Adipocyte (in vitro differentiated cells): ENCODE results near the gene LITAFD.

Source experiments
- DNase-seq: peaks from one replicate; pipeline ENCODE4 v3.0.0-alpha.2; 2015; ENCODE audit warnings: low read depth
- H3K27me3 ChIP-seq: replicated peaks from 2 replicates; pipeline ENCODE4 v1.7.0; 2013; ENCODE audit warnings: mild to moderate bottlenecking, low read length, moderate library complexity; ENCODE audit not compliant: control insufficient read depth, insufficient read depth
- H3K36me3 ChIP-seq: 2 replicates; pipeline ENCODE4 v1.7.0; 2013; ENCODE audit warnings: low read length, mild to moderate bottlenecking, moderate library complexity; ENCODE audit not compliant: control insufficient read depth, insufficient read depth, severe bottlenecking
- H3K4me1 ChIP-seq: 2 replicates; pipeline ENCODE4 v1.7.0; 2013; ENCODE audit warnings: mild to moderate bottlenecking, low read length, moderate library complexity; ENCODE audit not compliant: control insufficient read depth, insufficient read depth
- H3K4me3 ChIP-seq: 2 replicates; pipeline ENCODE4 v1.7.0; 2013; ENCODE audit warnings: mild to moderate bottlenecking, low read length, moderate library complexity
- H3K9ac ChIP-seq: 2 replicates; pipeline ENCODE4 v1.7.0; 2013; ENCODE audit warnings: mild to moderate bottlenecking, low read length, moderate library complexity
- H3K9me3 ChIP-seq: 2 replicates; pipeline ENCODE4 v1.7.0; 2013; ENCODE audit warnings: mild to moderate bottlenecking, low read length, moderate library complexity; ENCODE audit not compliant: control insufficient read depth

LITAFD gene

DNA sequence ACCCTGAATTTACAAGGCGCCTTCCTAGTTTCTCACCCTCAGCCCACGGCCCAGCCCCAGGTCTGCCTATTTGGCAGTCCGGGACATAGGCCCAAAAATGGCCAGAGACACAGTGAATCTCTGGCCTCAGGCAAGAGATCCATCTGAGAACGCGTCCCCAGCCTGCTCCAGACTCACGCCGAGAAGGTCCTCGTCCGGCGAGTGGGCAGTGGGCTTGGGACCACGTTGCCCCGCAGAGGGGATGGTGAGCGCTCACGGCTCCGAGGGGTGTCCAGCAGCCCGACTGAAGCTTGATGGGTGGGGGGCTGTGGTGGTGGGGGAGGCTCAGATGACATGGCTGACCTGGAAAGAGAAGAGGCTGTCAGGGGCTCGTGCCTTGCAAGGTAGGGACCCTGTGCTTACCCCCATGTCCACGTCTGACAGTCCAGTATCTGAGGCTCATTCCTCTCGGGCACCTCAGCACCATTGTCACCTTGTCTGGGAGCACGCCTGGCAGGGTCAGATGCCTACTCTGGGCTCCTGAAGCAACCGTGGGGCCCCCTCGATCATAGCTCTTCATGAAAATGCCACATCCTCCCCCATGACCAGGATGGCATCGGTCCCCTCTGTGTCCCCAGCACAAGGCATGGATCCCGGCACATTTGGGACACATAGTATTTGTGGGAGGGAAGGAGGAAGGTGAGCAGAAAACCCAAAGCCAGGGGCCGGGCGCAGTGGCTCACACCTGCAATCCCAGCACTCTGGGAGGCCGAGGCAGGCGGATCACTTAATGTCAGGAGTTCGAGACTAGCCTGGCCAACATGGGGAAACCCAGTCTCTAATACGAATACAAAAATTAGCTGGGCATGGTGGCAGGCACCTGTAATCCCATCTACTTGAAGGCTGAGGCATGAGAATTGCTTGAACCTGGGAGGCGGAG lies 22.9 kb upstream of the LITAFD start:
- Histone ChIP-seq H3K27me3 (no peaks in the 10 kb centered on the region), H3K36me3 (peaks cover 40% of the 10 kb centered on the region), H3K4me3 (no peak overlapping the region), H3K9ac (peak overlapping the region; percentile 74), H3K9me3 (no peaks in the 10 kb centered on the region), H3K4me1 (peaks cover 47% of the 10 kb centered on the region)
- DNase-seq = no peak

DNA sequence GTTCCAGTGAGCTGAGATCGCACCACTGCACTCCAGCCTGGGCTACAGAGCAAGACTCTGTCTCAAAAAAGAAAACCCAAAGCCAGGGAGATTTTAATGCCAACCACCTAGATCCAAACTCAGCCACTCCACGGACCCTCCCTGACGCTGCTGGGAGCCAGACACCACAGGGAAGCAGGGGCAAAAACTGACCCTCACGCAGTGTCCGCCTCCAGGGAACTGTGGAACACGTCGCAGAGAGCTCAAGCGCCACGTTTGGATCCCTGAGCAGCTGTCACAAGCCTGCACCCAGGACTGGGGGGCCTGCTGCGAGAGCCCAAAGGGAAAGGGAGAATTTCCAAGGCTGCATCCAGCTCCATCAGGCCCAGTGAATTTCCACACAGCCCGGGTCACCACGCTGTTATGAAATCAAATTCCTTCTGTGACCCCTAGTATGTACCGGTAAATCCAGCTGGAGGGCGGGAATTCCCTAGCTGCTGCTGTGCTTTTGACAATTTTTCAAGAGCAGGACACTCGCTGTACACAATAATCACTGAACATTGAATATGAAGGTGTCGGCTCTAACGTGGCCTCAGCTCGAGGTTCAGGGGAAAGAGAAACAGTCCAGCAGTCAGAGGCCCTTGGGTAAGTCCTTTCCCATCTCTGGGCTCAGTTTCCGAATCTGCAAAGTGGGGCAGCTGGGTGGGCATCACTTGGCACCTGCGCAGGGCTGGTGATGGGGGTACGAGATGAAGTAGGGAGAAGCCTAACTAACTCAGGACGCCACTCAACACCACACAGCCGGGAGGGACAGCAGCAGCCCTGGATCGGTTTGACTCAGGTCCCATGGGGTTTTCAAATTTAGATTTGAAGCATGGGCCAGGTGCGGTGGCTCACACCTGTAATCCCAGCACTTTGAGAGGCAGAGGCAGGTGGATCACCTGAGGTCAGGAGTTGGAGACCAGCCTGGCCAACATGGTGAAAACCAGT lies 22.0 kb upstream of the LITAFD start:
- H3K9ac ChIP-seq = peak overlapping the region; percentile 74
- peaks cover 33% of the 10 kb centered on the region for H3K36me3 ChIP-seq
- no peaks in the 10 kb centered on the region for H3K27me3 ChIP-seq
- peaks cover 54% of the 10 kb centered on the region for H3K4me1 ChIP-seq
- no peaks in the 10 kb centered on the region for H3K9me3 ChIP-seq
- H3K4me3 ChIP-seq = peak overlapping the region; percentile 50
- DNase-seq = peak; percentile 66

DNA sequence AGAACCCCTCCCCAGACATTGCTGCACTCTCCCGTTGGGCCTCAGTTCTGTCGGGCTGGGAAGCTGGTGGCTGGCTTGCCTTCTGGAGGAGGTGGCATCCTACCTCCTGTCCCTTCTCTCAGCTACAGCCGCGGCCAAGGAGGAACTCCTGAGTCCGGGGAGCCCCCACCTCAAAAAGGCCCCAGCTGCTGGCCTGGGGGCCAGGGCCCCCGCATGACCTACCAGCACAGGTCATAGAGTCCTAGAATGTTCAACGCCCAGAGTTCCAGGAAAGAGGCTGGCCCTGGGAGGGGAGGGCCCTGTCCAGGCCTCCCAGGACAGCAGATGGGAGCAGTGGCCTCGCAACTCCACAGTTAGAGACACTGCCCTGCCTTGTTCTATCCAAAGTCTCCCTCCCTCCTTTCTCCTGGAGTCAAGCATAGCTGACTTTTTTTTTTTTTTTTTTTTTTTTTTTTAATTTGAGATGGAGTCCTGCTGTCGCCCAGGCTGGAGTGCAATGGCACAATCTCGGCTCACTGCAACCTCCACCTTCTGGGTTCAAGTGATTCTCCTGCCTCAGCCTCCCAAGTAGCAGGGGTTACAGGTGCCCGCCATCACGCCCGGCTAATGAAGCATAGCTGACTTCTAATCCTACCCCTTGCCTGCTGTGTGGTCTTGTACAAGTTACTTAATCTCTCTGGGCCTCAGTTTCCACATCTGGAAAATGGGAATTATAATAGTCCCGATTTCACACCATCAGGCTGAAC lies 20.4 kb upstream of the LITAFD start:
- no peak for DNase-seq

DNA sequence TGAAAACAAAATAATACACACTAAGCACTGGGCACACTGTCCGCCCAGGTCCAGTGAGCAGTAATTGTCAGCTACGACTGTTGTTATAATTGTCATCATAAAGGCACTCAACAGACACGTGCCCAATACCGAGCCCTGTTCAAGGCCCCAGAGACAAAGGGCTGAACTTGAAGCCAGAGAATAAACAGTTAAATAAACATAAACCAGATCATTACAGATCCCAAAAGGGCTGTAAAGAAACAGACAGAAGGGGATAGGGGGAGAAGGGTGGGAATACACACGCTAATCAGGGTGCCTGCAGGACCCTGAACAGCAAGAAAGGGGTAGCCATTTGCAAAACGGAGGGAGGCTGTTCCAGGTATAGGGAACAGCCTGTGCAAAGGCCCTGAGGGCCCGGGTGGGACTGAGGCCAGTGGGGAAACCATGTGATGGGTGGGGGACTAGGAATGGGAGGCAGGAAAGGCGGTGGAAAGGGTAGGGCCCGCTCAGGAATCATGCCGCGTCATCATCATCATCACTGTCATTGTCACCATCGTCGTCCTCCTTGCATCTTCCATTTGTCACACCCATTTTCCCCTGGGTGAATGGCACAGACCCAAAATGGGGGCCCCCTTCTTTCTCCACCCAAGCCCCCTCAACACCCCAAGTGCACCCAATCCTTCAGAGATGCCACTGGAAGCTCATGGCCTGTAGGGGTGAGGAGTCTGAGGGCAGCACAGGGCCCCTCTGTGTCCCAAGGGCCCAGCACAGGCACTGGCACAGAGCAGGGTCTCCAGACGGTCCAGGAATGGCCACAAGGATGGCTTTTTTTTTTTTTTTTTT lies 19.6 kb upstream of the LITAFD start:
- no peaks in the 10 kb centered on the region for H3K9me3 ChIP-seq
- H3K36me3 ChIP-seq = peaks cover 15% of the 10 kb centered on the region
- peak overlapping the region; percentile 43 for H3K9ac ChIP-seq
- no peak overlapping the region for H3K4me3 ChIP-seq
- DNase-seq = no peak
- no peaks in the 10 kb centered on the region for H3K27me3 ChIP-seq
- H3K4me1 ChIP-seq = peaks cover 67% of the 10 kb centered on the region

More for the DNA sequence above, 20.4 kb upstream of the LITAFD start:
- peak overlapping the region; percentile 37 for H3K4me3 ChIP-seq
- no peaks in the 10 kb centered on the region for H3K9me3 ChIP-seq
- peaks cover 17% of the 10 kb centered on the region for H3K36me3 ChIP-seq
- peaks cover 59% of the 10 kb centered on the region for H3K4me1 ChIP-seq
- H3K27me3 ChIP-seq = no peaks in the 10 kb centered on the region
- H3K9ac ChIP-seq = peak overlapping the region; percentile 43

DNA sequence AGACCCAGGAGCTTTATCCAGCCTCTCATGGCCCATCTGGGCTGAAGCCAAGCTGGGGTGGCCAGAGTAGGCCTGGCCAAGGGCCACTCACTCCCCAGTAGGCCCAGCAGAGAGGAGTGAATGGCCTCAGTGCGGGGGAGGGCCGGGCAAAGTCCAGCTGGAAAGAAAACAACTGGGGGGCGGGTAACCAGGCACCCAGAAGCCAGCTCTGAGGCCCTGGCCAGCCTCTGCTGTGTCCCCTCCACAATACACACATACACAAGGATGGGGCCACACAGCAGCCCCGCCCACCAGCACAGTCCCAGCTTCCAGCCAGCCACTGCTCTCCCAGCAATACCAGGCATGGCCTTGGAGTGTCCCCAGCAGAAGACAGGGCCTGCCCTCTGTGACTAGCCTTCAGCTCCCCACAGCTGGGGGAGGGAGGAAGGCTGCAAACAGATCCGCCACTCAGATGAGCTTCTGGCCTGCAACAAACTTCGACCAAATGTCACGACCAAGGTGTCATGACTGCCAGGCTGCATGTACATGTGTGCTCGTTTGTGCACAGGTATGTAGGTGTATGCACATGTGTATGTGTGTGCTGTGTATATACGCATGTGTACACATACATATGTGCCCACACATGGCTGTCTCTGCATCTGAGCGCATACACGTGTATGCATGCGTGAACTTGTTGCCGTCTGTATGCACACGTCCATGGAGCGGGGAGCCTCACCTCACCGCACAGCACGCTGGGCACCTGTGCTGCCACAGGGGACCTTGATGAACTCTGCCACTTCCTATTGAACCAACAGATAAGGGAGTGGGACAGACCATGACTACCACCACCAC lies 18.3 kb upstream of the LITAFD start:
- no peak for DNase-seq
- H3K9me3 ChIP-seq = no peaks in the 10 kb centered on the region
- H3K36me3 ChIP-seq = peaks cover 5% of the 10 kb centered on the region
- no peak overlapping the region for H3K4me3 ChIP-seq
- peaks cover 73% of the 10 kb centered on the region for H3K4me1 ChIP-seq
- H3K9ac ChIP-seq = peak overlapping the region; percentile 43
- H3K27me3 ChIP-seq = no peaks in the 10 kb centered on the region

DNA sequence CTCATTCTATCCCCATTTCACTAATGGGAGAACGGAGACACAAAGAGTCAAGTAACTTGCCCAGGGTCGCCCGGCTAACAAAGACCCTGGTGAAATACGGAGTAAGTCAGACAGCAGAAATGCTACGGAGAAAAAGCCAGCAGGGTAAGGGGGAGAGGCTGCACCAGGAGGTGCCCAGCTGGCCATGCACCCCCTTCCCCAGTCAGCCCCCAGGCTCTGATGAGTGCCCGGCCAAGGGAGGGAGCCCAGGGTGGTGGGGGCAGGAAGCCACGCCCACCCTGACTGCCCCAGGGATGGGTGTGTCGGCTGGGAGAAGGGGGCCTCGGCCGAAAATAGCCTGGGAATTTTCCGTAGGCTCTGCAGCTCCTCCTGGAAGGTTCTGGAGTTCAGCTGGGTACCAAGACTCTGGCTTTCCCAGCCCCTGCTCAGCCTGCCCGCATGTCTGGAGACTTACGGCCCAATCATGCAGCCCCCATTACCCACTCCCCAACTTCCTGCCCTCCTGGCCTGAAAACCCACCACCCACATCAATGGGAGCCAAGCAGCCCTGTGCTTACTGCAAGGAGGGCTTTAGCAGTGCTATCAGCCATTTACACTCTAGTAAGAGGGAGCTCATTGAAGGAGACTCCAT lies 17.6 kb upstream of the LITAFD start:
- Histone ChIP-seq H3K36me3 (no peaks in the 10 kb centered on the region), H3K9me3 (no peaks in the 10 kb centered on the region), H3K27me3 (no peaks in the 10 kb centered on the region), H3K4me1 (peaks cover 74% of the 10 kb centered on the region), H3K4me3 (no peak overlapping the region), H3K9ac (peak overlapping the region; percentile 43)
- no peak for DNase-seq

DNA sequence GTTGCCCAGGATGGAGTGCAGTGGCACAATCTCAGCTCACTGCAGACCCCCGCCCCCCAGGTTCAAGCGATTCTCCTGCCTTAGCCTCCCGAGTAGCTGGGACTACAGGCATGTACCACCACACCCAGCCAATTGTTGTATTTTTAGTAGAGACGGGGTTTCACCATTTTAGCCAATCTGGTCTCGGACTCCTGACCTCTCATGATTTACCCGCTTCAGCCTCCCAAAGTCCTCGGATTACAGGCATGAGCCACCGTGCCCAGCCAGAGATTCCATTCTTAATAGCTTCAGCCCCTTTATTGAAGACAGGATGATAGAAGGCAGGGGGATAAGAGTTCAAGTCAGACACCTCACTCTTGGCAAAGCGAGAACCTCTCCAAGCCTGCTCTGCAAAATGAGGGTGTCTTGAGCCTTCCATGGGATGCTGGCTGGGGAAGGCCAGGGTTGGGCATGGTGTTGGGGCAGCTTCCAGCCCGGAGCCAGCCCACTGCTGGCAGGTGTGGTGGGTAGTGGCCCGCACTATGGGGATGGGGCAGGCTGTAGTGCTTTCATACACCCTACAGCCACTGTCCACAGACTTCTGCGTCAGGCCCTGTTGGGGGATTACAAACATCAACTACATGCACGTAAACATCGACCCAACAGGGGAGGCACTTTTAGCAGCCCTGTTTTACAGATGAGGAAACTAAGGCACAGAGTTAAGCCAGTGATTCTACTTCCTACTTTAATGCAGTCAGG lies 16.8 kb upstream of the LITAFD start:
- no peaks in the 10 kb centered on the region for H3K27me3 ChIP-seq
- H3K9me3 ChIP-seq = no peaks in the 10 kb centered on the region
- DNase-seq = no peak
- peaks cover 67% of the 10 kb centered on the region for H3K4me1 ChIP-seq
- no peak overlapping the region for H3K9ac ChIP-seq
- no peak overlapping the region for H3K4me3 ChIP-seq
- H3K36me3 ChIP-seq = no peaks in the 10 kb centered on the region

DNA sequence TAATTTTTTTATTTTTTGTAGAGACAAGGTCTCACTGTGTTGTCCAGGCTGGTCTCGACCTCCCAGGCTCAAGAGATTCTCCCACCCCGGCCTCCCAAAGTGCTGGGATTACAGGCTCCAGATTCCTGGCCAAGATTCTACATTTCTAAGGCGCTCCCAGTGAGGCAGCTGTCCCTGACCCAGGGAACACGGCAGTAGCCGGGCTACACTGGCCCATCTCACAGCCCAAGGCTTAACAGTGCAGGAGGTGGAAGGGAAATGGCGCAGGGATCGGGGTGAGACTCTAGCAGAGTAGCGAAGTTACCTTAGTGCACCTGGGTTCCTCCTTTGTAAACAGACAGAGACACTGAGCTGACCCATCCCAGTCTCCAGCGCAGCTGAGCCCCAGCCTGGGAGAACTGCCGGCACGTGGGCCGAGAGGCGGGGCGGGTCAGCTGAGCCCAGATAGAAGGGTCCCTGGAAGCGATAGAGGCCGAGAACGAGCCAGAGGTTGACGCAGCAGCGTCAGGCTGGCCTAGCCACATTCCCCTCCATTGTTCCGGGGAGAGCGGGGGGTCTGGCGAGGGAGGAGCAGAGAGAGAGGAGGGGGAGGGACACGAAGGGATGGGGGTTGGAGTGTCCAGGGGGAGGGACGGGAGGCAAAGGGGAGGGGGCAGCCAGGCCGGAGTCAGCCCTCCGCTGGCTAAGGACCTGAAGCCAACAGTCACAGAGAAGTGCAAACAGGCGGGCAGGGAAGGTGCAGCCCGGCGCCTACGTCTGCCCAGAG lies 15.8 kb upstream of the LITAFD start:
- Histone ChIP-seq H3K9ac (peak overlapping the region; percentile 95), H3K4me1 (peaks cover 66% of the 10 kb centered on the region), H3K4me3 (peak overlapping the region; percentile 88), H3K36me3 (no peaks in the 10 kb centered on the region), H3K9me3 (no peaks in the 10 kb centered on the region), H3K27me3 (no peaks in the 10 kb centered on the region)
- peak; percentile 33 for DNase-seq

DNA sequence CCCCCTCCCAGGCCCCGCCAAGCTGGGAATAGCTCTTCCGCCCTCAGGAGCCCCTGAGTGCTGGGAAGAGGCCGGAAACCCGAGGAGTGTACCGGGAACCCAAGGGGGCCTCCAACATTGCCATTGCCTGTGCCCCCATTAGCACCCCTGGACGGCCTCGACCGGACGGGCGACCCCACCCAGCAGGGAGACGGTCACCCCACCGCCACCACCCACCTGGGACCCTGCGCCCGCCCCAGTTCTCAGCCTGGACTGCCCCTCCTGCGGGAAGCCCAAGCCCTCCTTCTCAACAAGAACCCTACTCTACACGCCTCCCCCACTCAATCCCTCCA lies 15.3 kb upstream of the LITAFD start:
- no peaks in the 10 kb centered on the region for H3K9me3 ChIP-seq
- H3K4me3 ChIP-seq = peak overlapping the region; percentile 88
- H3K4me1 ChIP-seq = peaks cover 61% of the 10 kb centered on the region

More for the DNA sequence above, 15.3 kb upstream of the LITAFD start:
- Histone ChIP-seq H3K9ac (peak overlapping the region; percentile 95), H3K27me3 (no peaks in the 10 kb centered on the region), H3K36me3 (no peaks in the 10 kb centered on the region)
- no peak for DNase-seq
